MM.1S (cell line): ENCODE data around the gene DNAJB6.

Source experiments
- CTCF ChIP-seq: fragments of 300-600 bp; sonication (generic); IDR thresholded peaks from 2 replicates; pipeline ENCODE4 v1.5.1; 2016; ENCODE audit warnings: antibody characterized with exemption, low read length, mixed read lengths
- EZH2phosphoT487 ChIP-seq: fragments of 300-600 bp; sonication (generic); IDR thresholded peaks from 2 replicates; pipeline ENCODE4 v1.6.1; 2018; ENCODE audit warnings: antibody characterized with exemption, low read length

GRCh38 chr7:157457355-157458253, 120.8 kb downstream of the DNAJB6 start:
- TF ChIP-seq CTCF (no peak), EZH2phosphoT487 (no peak)
